Common myeloid progenitor, CD34-positive (primary cell): Measurements from ENCODE around the gene CEBPB.
"Not testable (repeated sequence)": the region's sequence is repeated elsewhere in the genome, so short reads cannot be mapped to it uniquely, and the experiment has no call there.

ENCODE experiments used
- CTCF ChIA-PET: fragments of 350-600 bp; sonication (Branson Sonifier 250); formaldehyde crosslinking; loops from one replicate; lab custom pipeline; 2021; ENCODE audit warnings: antibody characterized with exemption; lab: Charles Lee
- POLR2A ChIA-PET: fragments of 350-600 bp; sonication (Branson Sonifier 250); formaldehyde crosslinking; loops from one replicate; lab custom pipeline; 2021; ENCODE audit warnings: antibody characterized with exemption; lab: Charles Lee
- DNase-seq, 3 donors: peaks; one replicate each; pipeline versions ENCODE4 v3.0.0 to v3.0.0-alpha.2; 2013
- H3K27ac ChIP-seq, 2 experiments: 1 replicate in 1 of 2; 2 replicates in 1 of 2; pipeline ENCODE4 v1.7.0; 2013; ENCODE audit warnings: inconsistent platforms in 2 of 2, low read length in 2 of 2, mild to moderate bottlenecking in 2 of 2, low read depth in 1 of 2, moderate library complexity in 1 of 2; ENCODE audit not compliant: severe bottlenecking in 2 of 2, insufficient read depth in 1 of 2, poor library complexity in 1 of 2
- H3K27me3 ChIP-seq, 5 experiments: replicated peaks in 2 of 5; 1 replicate in 3 of 5; 2 replicates in 2 of 5; pipeline versions ENCODE4 v1.6.1 to v1.7.0; 2013; ENCODE audit warnings: low read length in 4 of 5, mild to moderate bottlenecking in 2 of 5, moderate library complexity in 2 of 5, inconsistent platforms in 1 of 5; ENCODE audit not compliant: insufficient read depth in 5 of 5, control insufficient read depth in 4 of 5
- H3K36me3 ChIP-seq, 4 experiments: 1 replicate in 2 of 4; 2 replicates in 2 of 4; pipeline versions ENCODE4 v1.6.1 to v1.7.0; 2013; ENCODE audit warnings: low read length in 3 of 4, control low read depth in 1 of 4, mild to moderate bottlenecking in 1 of 4; ENCODE audit not compliant: control insufficient read depth in 4 of 4, insufficient read depth in 4 of 4
- H3K4me1 ChIP-seq, 4 experiments: 1 replicate in 3 of 4; 2 replicates in 1 of 4; pipeline versions ENCODE4 v1.6.1 to v1.7.1; 2013; ENCODE audit warnings: low read length in 3 of 4, mild to moderate bottlenecking in 3 of 4, control low read depth in 1 of 4, inconsistent platforms in 1 of 4, moderate library complexity in 1 of 4; ENCODE audit not compliant: control insufficient read depth in 4 of 4, insufficient read depth in 4 of 4; ENCODE audit errors: control extremely low read depth in 1 of 4
- H3K4me3 ChIP-seq, 7 experiments: 1 replicate in 4 of 7; 2 replicates in 3 of 7; pipeline versions ENCODE4 v1.5.1 to v1.7.0; 2013; ENCODE audit warnings: mild to moderate bottlenecking in 7 of 7, low read length in 6 of 7, moderate library complexity in 6 of 7, inconsistent platforms in 2 of 7, low read depth in 2 of 7, control low read depth in 1 of 7; ENCODE audit not compliant: insufficient read depth in 4 of 7, control insufficient read depth in 1 of 7; ENCODE audit errors: extremely low read depth in 1 of 7
- H3K9me3 ChIP-seq, 5 experiments: 1 replicate in 4 of 5; 2 replicates in 1 of 5; pipeline versions ENCODE4 v1.6.1 to v1.7.1; 2013; ENCODE audit warnings: low read length in 4 of 5, mild to moderate bottlenecking in 2 of 5, inconsistent platforms in 1 of 5, low read depth in 1 of 5, moderate library complexity in 1 of 5; ENCODE audit not compliant: control insufficient read depth in 4 of 5, insufficient read depth in 2 of 5; ENCODE audit errors: control extremely low read depth in 1 of 5
- WGBS: methylation state at CpG from one replicate; pipeline ENCODE4 v1.1.5; 2013; ENCODE audit not compliant: insufficient coverage; 5-methylcytosine and 5-hydroxymethylcytosine counted together

CEBPB gene

GRCh38 chr20:50153153-50153499, 37.5 kb upstream of the CEBPB start:
- H3K4me3 ChIP-seq, result peak overlapping the region; percentile 67 to 94 (median 81)
- ChIA-PET CTCF (interaction anchor here (1.0 to 4.0 kb wide), 11 partner anchors 9 to 33 kb away, joined by 3 to 30 read pairs (median 5); no protein-coding TSS in a partner anchor), POLR2A (interaction anchor here (0.9 to 1.3 kb wide), 4 partner anchors 13 to 38 kb away, joined by 3 to 4 read pairs (median 4); no protein-coding TSS in a partner anchor)
- H3K36me3 ChIP-seq, result peaks cover 0 to 23% (median 15%) of the 10 kb centered on the region in 4 experiments
- H3K27ac ChIP-seq, result peak overlapping the region; percentile 46 to 86
- H3K27me3 ChIP-seq, result no peaks in the 10 kb centered on the region
- H3K9me3 ChIP-seq, result no peaks in the 10 kb centered on the region
- WGBS, result 1% methylated on average over 18 of the region's 18 CpGs
- peak in 1 of 3 donors; percentile 37 for DNase-seq
- H3K4me1 ChIP-seq, result peaks cover 3 to 31% (median 27%) of the 10 kb centered on the region in 4 experiments

DNA sequence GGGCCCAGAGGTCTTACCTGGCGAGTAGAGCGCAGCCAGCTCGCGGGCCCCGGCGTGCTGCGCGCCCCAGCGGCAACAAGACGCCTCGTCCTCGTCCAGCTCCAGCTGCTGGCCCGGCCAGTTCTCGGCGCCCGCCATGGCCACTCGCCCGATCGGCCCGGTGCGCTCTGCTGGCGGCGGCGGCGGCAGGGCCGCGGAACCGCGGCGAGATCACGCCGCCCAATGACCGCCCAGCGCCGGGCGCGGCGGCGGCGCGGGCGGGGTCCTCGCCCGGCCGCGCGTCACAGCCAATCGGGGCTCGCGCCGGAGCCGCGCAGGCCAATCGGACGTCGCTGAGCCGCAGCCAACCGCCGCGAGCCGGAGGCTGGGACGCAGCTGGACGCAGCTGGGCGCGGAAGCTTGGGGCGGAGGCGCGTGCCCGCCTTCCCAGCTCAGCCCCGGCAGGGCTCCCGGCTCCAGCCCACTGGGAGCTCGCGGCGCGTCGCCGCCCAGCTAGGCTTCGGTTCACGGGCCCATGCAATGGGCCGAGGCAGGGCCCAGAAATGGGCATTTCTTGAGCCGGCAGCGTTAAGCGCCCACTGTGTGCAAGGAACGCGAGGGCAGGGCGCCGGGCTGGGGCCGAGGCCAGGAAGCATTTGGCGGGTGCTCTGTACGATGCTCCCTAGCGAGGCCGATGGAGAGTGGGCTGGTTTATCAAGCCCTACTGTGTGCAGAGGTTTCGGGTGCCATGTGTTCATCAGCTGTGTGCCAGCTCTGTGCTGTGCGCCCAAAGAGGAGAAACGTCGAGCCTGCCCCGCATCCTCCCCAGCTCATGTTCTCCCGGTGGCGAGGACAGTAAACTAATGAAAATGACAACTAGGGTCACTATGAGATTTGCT, 36.9 kb upstream of the CEBPB start, which contains the start of gene PEDS1:
PEDS1 (minus strand) TSS at position 224 of the 878 bp plus-strand sequence; CDS start at position 138, 86 bp downstream.
- H3K4me1 ChIP-seq, result peaks cover 3 to 31% (median 27%) of the 10 kb centered on the region in 4 experiments
- no peaks in the 10 kb centered on the region for H3K27me3 ChIP-seq
- no peaks in the 10 kb centered on the region for H3K9me3 ChIP-seq
- H3K27ac ChIP-seq, result peak within 1 kb of the TSS; percentile 46 to 86
- ChIA-PET CTCF (interaction anchor here (0.9 to 4.0 kb wide), 10 partner anchors 9 to 82 kb away, joined by 3 to 30 read pairs (median 4); no protein-coding TSS in a partner anchor), POLR2A (interaction anchor here (0.7 to 1.3 kb wide), 5 partner anchors 12 to 38 kb away, joined by 3 to 5 read pairs (median 4); no protein-coding TSS in a partner anchor)
- 3% methylated on average over 88 of the region's 99 CpGs for WGBS
- DNase-seq, result peak; percentile 80 to 89 (median 87)
- H3K36me3 ChIP-seq, result peaks cover 0 to 17% (median 11%) of the 10 kb centered on the region in 4 experiments
- H3K4me3 ChIP-seq, result peak within 1 kb of the TSS; percentile 67 to 94 (median 81)

- H3K27me3 ChIP-seq, H3K27ac ChIP-seq, H3K9me3 ChIP-seq, H3K4me3 ChIP-seq, H3K36me3 ChIP-seq, POLR2A ChIA-PET, DNase-seq: not testable (repeated sequence)
- WGBS, result 100% methylated on average over 1 of the region's 7 CpGs
- peaks cover 3 to 20% (median 18%) of the 10 kb centered on the region in 4 experiments for H3K4me1 ChIP-seq
- CTCF ChIA-PET, result interaction anchor here (1.9 to 2.3 kb wide), 2 partner anchors 8 to 40 kb away, joined by 8 read pairs; no protein-coding TSS in a partner anchor
Measured at GRCh38 chr20:50161494-50161893, 29.1 kb upstream of the CEBPB start.

DNA sequence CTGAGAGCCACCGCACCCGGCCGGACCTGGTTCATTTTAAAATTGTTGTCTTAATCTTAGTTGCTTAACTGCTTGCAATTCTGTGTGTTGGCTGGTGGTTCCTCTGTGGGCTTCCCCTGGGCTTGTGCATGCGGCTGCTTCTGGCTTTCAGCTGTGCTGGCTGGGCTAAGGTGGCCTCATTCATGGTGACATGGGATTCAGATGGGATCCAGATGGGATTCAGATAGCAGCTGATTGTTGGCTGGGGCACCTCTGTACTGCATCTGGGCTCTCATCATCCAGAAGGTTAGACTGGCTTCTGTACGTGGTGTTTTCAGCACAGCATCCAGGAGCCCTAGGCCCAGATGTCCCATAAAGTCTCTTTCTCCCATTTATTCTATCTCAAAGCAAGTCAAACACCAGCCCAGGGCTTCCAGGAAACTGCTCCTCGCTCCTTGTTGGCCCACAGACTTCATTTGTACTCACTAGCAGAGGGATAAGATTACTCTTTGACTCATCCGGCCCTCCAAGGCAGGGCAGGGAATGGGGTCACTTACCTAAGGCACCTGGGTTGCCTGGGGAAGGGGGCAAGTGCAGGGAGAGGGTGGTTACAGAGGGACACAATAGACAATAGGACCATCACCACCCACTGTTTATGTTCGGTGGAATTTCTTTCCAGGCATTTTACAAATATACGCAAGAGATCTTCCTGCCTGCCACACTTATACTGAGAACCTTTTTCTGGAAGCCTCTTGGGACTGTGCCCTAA, 26.9 kb upstream of the CEBPB start:
- WGBS, result 80% methylated on average over 8 of the region's 9 CpGs
- Histone ChIP-seq H3K9me3 (no peaks in the 10 kb centered on the region), H3K27me3 (no peaks in the 10 kb centered on the region), H3K4me3 (no peak overlapping the region), H3K36me3 (no peaks in the 10 kb centered on the region), H3K4me1 (peaks cover 3 to 26% (median 22%) of the 10 kb centered on the region in 4 experiments), H3K27ac (no peak overlapping the region)
- ChIA-PET CTCF (interaction anchor here (2.3 kb wide), 1 partner anchor 43 kb away, joined by 8 read pairs; no protein-coding TSS in a partner anchor), POLR2A (no interaction called here)
- DNase-seq, result no peak

GRCh38 chr20:50165684-50166554, 24.7 kb upstream of the CEBPB start:
- peaks cover 3 to 17% (median 13%) of the 10 kb centered on the region in 4 experiments for H3K4me1 ChIP-seq
- no peaks in the 10 kb centered on the region for H3K36me3 ChIP-seq
- 11% methylated on average over 18 of the region's 20 CpGs for WGBS
- ChIA-PET CTCF (interaction anchor here (0.8 to 10.0 kb wide), 6 partner anchors 8 to 44 kb away, joined by 3 to 335 read pairs (median 6); partner anchors contain the start of gene PEDS1), POLR2A (interaction anchor here (0.6 to 1.3 kb wide), 7 partner anchors 12 to 909 kb away, joined by 3 to 4 read pairs (median 3); partner anchors contain the start of gene PEDS1)
- H3K27me3 ChIP-seq, result no peaks in the 10 kb centered on the region
- peak overlapping the region in 5 of 7 experiments; percentile 34 to 67 (median 47) for H3K4me3 ChIP-seq
- peak; percentile 99 to 100 (median 100) for DNase-seq
- H3K9me3 ChIP-seq, result no peaks in the 10 kb centered on the region
- H3K27ac ChIP-seq, result peak overlapping the region; percentile 62 to 86

- H3K9me3 ChIP-seq, result no peaks in the 10 kb centered on the region
- ChIA-PET CTCF (interaction anchor here (0.8 to 10.0 kb wide), 21 partner anchors 9 to 411 kb away, joined by 3 to 335 read pairs (median 7); partner anchors contain the start of genes PEDS1 and UBE2V1), POLR2A (interaction anchor here (1.6 kb wide), 1 partner anchor 48 kb away, joined by 6 read pairs; no protein-coding TSS in a partner anchor)
- no peak overlapping the region for H3K4me3 ChIP-seq
- no peaks in the 10 kb centered on the region for H3K36me3 ChIP-seq
- H3K4me1 ChIP-seq, result peaks cover 3 to 27% (median 17%) of the 10 kb centered on the region in 4 experiments
- DNase-seq, result peak; percentile 74 to 85 (median 76)
- no peaks in the 10 kb centered on the region for H3K27me3 ChIP-seq
- no peak overlapping the region for H3K27ac ChIP-seq
- 4% methylated on average over 4 of the region's 5 CpGs for WGBS
Measured at GRCh38 chr20:50169329-50169823, 21.3 kb upstream of the CEBPB start.
